Right ventricle myocardium inferior (tissue), 1 donor: ENCODE data around the gene PCDHGA9. TPM values are rescaled to one million over a fixed set of nuclear protein-coding genes. Genes with fewer than 3 reads are reported as not detected.
"Not testable (repeated sequence)": the region's sequence is repeated elsewhere in the genome, so short reads cannot be mapped to it uniquely, and the experiment has no call there.

Source experiments
- ATAC-seq: fragments of 200-7000 bp; cut with Tn5 transposase; one replicate; pipeline ENCODE4 v1.9.1; 2020; ENCODE audit warnings: mild to moderate bottlenecking, moderate library complexity
- DNase-seq: peaks from one replicate; pipeline ENCODE4 v3.0.0; 2021; ENCODE audit errors: missing footprints
- intact Hi-C: fragments of 100-400 bp; cut with DNase I; formaldehyde crosslinking; loops from one replicate; pipeline ENCODE4 v1.11.0; 2022
- total RNA-seq: library from RNA; stranded (reverse); fragmentation: NEBNext Ultra II Directional; extraction: Animal tissue kit (Norgen Biotek cat#: 25700); gene quantifications from one replicate; pipeline ENCODE4 v1.2.1, GENCODE V29; 2021
- donor health status: DM: no; HTN: yes; CAD: no; lungs with severe emphysema.

PCDHGA9 gene
- total RNA-seq, 1 donor from 2014 or later: 4.2 TPM

DNA sequence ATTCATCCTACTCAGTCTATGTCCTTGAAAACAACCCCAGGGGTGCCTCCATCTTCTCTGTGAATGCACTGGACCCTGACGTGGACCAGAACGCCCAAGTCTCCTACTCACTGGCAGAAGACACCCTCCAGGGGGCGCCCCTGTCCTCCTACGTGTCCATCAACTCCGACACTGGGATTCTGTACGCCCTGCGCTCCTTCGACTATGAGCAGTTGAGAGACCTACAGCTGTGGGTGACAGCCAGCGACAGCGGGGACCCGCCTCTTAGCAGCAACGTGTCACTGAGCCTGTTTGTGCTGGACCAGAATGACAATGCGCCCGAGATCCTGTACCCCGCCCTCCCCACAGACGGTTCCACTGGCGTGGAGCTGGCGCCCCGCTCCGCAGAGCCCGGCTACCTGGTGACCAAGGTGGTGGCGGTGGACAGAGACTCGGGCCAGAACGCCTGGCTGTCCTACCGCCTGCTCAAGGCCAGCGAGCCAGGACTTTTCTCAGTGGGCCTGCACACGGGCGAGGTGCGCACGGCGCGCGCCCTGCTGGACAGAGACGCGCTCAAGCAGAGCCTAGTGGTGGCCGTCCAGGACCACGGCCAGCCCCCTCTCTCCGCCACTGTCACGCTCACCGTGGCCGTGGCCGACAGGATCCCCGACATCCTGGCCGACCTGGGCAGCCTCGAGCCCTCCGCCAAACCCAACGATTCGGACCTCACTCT, 27.0 kb upstream of the PCDHGA9 start:
- intact Hi-C loops: loop anchor here (1.0 kb wide), 1 partner anchor 20 kb away; no protein-coding TSS in a partner anchor
- DNase-seq: not testable (repeated sequence)
- ATAC-seq: peak; percentile 26

DNA sequence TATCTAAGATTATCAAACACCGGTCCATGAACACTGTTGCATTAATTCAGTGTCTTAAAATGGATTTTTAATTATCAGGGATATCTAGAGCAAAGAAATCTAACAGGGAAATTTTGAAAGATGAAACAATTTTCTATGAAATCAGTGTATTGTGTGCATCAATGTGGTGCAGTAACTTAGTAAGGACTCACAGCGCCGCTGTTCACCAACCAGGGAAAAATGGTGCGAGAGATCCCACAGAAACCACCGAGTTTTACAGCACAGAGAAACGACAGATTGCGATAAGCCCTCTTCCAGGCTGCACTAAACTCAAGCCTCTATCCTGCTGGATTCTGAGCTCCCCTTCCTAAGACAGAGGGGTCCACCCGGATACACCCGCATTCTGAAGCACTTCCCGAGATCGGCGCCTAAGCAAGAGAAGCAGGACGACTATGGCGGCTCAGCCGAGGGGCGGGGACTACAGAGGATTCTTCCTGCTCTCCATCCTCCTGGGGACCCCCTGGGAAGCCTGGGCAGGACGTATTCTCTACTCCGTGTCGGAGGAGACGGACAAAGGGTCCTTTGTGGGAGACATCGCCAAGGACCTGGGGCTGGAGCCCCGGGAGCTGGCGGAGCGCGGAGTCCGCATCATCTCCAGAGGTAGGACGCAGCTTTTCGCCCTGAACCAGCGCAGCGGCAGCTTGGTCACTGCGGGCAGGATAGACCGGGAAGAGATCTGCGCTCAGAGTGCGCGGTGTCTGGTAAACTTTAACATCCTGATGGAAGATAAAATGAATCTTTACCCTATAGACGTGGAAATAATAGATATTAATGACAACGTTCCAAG, 19.9 kb upstream of the PCDHGA9 start, which contains the start of gene PCDHGA7:
Gene PCDHGA7 (plus strand): TSS at position 274 of the 826 bp plus-strand sequence. CDS start 158 bp downstream, at position 432.
- intact Hi-C loops: no loop called here
- DNase-seq (no peak), ATAC-seq (no peak)

DNA sequence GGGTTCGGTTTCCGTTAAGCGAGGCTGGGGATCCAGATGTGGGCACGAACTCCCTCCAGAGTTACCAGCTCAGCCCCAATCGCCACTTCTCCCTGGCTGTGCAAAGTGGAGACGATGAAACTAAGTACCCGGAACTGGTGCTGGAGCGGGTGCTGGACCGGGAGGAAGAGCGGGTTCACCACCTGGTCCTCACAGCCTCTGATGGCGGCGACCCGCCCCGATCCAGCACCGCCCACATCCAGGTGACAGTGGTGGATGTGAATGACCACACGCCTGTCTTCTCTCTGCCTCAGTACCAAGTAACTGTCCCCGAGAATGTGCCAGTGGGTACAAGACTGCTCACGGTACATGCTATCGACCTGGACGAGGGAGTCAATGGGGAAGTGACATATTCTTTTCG, 19.2 kb upstream of the PCDHGA9 start:
- no peak for DNase-seq
- intact Hi-C loops: no loop called here
- ATAC-seq: no peak

DNA sequence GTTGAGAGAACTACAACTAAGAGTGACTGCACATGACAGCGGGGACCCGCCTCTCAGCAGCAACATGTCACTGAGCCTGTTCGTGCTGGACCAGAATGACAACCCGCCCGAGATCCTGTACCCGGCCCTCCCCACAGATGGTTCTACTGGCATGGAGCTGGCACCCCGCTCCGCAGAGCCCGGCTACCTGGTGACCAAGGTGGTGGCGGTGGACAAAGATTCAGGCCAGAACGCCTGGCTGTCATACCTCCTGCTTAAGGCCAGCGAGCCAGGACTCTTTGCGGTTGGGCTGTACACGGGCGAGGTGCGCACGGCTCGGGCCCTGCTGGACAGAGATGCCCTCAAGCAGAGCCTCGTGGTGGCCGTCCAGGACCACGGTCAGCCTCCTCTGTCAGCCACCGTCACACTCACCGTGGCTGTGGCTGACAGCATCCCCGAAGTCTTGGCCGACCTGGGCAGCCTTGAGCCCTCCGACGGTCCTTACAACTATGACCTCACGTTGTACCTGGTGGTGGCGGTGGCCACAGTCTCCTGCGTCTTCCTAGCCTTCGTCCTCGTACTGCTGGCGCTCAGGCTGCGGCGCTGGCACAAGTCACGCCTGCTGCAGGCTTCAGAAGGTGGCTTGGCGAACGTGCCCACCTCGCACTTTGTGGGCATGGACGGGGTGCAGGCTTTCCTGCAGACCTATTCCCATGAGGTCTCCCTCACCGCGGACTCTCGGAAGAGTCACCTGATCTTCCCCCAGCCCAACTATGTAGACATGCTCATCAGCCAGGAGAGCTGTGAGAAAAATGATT, 17.9 kb upstream of the PCDHGA9 start:
- no peak for ATAC-seq
- intact Hi-C loops: no loop called here
- DNase-seq: peak; percentile 62

DNA sequence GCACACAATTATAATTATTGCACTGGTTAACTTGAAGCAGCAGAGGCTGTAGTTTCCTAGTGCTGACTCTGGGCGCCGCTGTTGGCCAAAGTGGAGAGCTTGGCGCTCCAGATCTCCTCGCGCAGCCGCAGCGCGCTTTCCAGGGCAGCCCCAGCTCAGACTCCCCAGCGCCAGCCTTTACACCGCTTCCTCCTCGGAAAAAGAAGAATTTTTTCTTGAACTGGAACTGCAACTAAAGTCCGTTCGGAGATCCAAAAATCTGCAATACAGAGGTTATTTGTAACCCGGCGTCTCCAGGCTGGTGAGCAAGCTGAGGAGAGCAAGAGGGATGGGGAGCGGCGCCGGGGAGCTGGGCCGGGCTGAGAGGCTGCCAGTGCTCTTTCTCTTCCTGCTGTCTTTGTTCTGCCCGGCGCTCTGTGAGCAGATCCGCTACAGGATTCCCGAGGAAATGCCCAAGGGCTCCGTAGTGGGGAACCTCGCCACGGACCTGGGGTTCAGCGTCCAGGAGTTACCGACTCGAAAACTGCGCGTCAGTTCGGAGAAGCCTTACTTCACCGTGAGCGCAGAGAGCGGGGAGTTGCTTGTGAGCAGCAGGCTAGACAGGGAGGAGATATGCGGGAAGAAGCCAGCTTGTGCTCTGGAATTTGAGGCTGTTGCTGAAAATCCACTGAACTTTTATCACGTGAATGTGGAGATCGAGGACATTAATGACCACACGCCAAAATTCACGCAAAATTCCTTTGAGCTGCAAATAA, 14.8 kb upstream of the PCDHGA9 start, which contains the start of gene PCDHGB4:
Gene PCDHGB4 (plus strand): TSS at position 142 of the 755 bp plus-strand sequence. CDS start 187 bp downstream, at position 329.
- DNase-seq (peak; percentile 57), ATAC-seq (peak; percentile 84)
- intact Hi-C loops: not testable (repeated sequence)

DNA sequence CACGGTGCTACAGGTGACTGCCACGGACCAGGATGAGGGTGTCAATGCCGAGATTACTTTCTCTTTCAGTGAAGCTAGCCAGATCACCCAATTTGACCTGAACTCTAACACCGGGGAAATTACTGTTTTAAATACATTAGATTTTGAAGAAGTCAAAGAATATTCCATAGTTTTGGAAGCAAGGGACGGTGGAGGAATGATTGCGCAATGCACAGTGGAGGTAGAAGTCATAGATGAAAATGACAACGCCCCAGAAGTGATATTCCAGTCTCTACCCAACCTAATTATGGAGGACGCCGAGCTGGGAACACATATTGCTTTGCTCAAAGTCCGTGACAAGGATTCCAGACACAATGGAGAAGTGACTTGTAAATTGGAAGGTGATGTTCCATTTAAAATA, 13.9 kb upstream of the PCDHGA9 start:
- DNase-seq (no peak), ATAC-seq (no peak)
- intact Hi-C loops: no loop called here

DNA sequence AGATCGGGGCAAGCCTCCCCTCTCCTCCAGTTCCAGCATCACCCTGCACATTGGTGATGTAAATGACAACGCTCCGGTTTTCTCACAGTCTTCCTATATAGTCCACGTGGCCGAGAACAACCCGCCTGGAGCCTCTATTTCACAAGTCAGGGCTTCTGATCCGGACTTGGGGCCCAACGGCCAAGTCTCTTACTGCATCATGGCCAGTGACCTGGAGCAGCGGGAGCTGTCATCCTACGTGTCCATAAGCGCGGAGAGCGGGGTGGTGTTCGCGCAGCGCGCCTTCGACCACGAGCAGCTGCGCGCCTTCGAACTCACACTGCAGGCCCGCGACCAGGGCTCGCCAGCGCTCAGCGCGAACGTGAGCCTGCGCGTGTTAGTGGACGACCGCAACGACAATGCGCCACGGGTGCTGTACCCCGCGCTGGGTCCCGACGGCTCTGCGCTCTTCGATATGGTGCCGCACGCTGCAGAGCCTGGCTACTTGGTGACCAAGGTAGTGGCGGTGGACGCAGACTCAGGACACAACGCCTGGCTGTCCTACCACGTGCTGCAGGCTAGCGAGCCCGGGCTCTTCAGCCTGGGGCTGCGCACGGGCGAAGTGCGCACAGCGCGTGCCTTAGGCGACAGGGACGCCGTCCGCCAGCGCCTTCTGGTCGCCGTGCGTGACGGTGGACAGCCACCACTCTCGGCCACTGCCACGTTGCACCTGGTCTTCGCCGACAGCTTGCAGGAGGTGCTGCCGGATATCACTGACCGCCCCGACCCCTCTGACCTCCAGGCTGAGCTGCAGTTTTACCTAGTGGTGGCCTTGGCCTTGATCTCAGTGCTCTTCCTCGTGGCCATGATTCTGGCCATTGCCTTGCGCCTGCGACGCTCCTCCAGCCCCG, 13.2 kb upstream of the PCDHGA9 start:
- ATAC-seq: no peak
- intact Hi-C loops: no loop called here
- no peak for DNase-seq

DNA sequence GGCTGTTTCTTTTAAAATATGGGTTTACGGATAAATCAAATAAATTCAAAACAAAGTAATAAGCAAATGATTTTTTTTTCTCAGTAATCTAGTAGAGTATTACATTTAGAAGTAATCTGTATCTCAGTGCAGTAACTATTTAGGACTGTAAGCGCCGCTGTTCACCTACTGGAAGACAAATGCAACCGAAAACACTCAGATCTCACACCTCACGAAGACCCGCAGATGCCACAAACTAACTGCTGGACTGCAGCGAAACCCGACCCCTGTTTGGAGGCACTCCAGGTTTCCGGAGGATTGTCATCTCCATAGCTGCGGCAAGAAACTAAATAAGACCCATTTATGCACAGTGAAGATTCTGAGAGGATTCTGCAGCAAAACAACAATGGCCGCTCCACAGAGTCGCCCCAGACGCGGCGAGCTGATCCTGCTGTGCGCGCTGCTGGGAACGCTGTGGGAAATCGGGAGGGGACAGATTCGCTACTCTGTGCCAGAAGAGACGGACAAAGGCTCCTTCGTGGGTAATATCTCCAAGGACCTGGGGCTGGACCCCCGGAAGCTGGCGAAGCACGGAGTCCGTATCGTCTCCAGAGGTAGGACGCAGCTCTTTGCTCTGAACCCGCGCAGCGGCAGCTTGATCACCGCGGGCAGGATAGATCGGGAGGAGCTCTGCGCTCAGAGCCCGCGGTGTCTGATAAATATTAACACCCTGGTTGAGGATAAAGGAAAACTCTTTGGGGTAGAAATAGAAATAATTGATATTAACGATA, 10.0 kb upstream of the PCDHGA9 start, which contains the start of gene PCDHGA8:
Gene PCDHGA8 (plus strand): TSS at position 205 of the 770 bp plus-strand sequence. CDS start 181 bp downstream, at position 386.
- ATAC-seq (no peak), DNase-seq (peak; percentile 54)
- intact Hi-C loops: no loop called here

DNA sequence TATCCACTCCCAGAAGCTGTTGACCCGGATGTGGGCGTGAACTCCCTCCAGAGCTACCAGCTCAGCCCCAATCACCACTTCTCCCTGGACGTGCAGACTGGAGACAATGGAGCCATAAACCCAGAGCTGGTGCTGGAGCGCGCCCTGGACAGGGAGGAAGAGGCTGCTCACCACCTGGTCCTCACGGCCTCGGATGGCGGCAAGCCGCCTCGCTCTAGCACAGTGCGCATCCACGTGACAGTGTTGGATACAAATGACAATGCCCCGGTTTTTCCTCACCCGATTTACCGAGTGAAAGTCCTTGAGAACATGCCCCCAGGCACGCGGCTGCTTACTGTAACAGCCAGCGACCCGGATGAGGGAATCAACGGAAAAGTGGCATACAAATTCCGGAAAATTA, 9.3 kb upstream of the PCDHGA9 start:
- ATAC-seq: no peak
- no peak for DNase-seq
- intact Hi-C loops: no loop called here

DNA sequence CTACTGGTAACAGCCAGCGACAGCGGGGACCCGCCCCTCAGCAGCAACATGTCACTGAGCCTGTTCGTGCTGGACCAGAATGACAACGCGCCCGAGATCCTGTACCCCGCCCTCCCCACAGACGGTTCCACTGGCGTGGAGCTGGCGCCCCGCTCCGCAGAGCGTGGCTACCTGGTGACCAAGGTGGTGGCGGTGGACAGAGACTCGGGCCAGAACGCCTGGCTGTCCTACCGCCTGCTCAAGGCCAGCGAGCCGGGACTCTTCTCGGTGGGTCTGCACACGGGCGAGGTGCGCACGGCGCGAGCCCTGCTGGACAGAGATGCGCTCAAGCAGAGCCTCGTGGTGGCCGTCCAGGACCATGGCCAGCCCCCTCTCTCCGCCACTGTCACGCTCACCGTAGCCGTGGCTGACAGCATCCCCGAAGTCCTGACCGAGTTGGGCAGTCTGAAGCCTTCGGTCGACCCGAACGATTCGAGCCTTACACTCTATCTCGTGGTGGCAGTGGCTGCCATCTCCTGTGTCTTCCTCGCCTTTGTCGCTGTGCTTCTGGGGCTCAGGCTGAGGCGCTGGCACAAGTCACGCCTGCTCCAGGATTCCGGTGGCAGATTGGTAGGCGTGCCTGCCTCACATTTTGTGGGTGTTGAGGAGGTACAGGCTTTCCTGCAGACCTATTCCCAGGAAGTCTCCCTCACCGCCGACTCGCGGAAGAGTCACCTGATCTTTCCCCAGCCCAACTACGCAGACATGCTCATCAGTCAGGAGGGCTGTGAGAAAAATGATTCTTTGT, 8.0 kb upstream of the PCDHGA9 start:
- not testable (repeated sequence) for ATAC-seq, DNase-seq
- intact Hi-C loops: loop anchor here (1.0 kb wide), 1 partner anchor 19 kb away; no protein-coding TSS in a partner anchor

DNA sequence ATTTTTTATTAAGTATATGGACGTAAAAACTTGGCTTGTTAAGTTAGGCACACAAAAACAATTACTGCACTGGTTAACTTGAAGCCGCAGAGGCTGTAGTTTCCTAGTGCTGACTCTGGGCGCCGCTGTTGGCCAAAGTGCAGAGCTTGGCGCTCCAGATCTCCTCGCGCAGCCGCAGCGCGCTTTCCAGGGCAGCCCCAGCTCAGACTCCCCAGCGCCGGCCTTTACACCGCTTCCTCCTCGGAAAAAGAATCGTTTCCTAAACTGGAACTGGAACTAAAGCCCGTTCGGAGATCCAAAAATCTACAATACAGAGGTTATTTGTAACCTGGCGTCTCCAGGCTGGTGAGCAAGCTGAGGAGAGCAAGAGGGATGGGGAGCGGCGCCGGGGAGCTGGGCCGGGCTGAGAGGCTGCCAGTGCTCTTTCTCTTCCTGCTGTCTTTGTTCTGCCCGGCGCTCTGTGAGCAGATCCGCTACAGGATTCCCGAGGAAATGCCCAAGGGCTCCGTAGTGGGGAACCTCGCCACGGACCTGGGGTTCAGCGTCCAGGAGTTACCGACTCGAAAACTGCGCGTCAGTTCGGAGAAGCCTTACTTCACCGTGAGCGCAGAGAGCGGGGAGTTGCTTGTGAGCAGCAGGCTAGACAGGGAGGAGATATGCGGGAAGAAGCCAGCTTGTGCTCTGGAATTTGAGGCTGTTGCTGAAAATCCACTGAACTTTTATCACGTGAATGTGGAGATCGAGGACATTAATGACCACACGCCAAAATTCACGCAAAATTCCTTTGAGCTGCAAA, 4.6 kb upstream of the PCDHGA9 start, which contains the start of gene PCDHGB5:
Gene PCDHGB5 (plus strand): TSS at position 192 of the 796 bp plus-strand sequence. CDS start 181 bp downstream, at position 373.
- DNase-seq (peak; percentile 68), ATAC-seq (peak; percentile 89)
- intact Hi-C loops: not testable (repeated sequence)

DNA sequence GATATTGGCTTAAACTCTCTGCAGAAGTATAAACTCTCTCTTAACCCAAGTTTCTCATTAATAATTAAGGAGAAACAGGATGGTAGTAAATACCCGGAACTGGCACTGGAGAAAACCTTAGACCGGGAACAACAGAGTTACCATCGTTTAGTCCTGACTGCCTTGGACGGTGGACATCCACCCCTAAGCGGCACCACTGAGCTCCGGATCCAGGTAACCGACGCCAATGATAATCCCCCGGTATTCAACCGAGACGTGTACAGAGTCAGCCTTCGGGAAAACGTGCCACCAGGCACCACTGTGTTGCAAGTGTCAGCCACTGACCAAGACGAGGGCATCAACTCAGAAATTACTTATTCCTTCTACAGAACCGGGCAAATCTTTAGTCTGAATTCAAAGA, 4.0 kb upstream of the PCDHGA9 start:
- intact Hi-C loops: no loop called here
- DNase-seq (no peak), ATAC-seq (no peak)

DNA sequence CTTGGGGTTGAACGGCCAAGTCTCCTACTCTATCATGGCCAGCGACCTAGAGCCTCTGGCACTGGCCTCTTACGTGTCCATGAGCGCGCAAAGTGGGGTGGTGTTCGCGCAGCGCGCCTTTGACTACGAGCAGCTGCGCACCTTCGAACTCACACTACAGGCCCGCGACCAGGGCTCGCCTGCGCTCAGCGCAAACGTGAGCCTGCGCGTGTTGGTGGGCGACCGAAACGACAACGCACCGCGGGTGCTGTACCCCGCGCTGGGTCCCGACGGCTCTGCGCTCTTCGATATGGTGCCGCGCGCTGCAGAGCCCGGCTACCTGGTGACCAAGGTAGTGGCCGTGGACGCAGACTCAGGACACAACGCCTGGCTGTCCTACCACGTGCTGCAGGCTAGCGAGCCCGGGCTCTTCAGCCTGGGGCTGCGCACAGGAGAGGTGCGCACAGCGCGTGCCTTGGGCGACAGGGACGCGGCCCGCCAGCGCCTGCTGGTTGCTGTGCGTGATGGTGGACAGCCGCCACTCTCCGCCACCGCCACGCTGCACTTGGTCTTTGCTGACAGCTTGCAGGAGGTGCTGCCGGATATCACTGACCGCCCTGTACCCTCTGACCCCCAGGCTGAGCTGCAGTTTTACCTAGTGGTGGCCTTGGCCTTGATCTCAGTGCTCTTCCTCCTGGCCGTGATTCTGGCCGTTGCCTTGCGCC, 2.9 kb upstream of the PCDHGA9 start:
- ATAC-seq (no peak), DNase-seq (peak; percentile 54)
- intact Hi-C loops: no loop called here

DNA sequence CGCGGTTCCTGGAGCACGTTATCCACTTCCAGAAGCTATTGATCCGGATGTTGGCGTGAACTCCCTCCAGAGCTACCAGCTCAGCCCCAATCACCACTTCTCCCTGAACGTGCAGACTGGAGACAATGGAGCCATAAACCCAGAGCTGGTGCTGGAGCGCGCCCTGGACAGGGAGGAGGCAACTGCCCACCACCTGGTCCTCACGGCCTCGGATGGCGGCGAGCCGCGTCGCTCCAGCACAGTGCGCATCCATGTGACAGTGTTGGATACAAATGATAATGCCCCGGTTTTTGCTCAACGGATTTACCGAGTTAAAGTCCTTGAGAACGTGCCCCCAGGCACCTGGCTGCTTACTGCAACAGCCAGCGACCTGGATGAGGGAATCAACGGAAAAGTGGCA, 809 bp downstream of the PCDHGA9 start:
- ATAC-seq (no peak), DNase-seq (no peak)
- intact Hi-C loops: no loop called here
